Ovary (tissue), 10 donors: ENCODE results near the gene VAMP4. TPM values are rescaled to one million over a fixed set of nuclear protein-coding genes. Genes with fewer than 3 reads are reported as not detected.

ENCODE experiments used
- DNase-seq, 5 donors: peaks; one replicate each; pipeline ENCODE4 v3.0.0-alpha.2; 2019 to 2020
- H3K27ac ChIP-seq, 2 donors: fragments of 200-600 bp; one replicate each; pipeline versions ENCODE4 v1.5.1 to v1.8.0; 2019 to 2022
- H3K27me3 ChIP-seq: fragments of 200-600 bp; one replicate; pipeline ENCODE4 v1.8.0; 2022
- H3K36me3 ChIP-seq: fragments of 200-600 bp; sonication (generic); one replicate; pipeline ENCODE4 v1.5.1; 2019
- H3K4me1 ChIP-seq: one replicate; pipeline ENCODE4 v1.8.1; 2013; ENCODE audit warnings: mild to moderate bottlenecking, moderate library complexity; ENCODE audit not compliant: insufficient read depth
- H3K4me3 ChIP-seq: fragments of 200-600 bp; sonication (generic); one replicate; pipeline ENCODE4 v1.5.1; 2017
- H3K9me3 ChIP-seq, 2 donors: fragments of 200-600 bp in 1 of 2; sonication (generic) in 1 of 2; one replicate each; pipeline versions ENCODE4 v1.5.1 to v1.8.1; 2013 to 2019; ENCODE audit warnings: mild to moderate bottlenecking in 1 of 2, moderate library complexity in 1 of 2
- EP300 ChIP-seq: sonication (generic); formaldehyde crosslinking; IDR thresholded peaks from one replicate; pipeline ENCODE4 v1.6.1; 2017; ENCODE audit warnings: antibody characterized with exemption
- POLR2A ChIP-seq: fragments of 450-650 bp; IDR thresholded peaks from one replicate; pipeline ENCODE4 v1.6.1; 2017; ENCODE audit warnings: antibody characterized with exemption, mild to moderate bottlenecking, moderate library complexity
- WGBS, 3 donors: extraction: QIAGEN DNeasy Blood & Tissue Kit in 1 of 3; methylation state at CpG; one replicate each; pipeline versions ENCODE4 v1.1.5 to v1.1.7; 2013 to 2017; 5-methylcytosine and 5-hydroxymethylcytosine counted together
- intact Hi-C, 4 donors: fragments of 100-400 bp; cut with DNase I; formaldehyde crosslinking; loops; one replicate each; pipeline versions ENCODE4 v1.11.0 to v1.15.1; 2022 to 2023
- long read RNA-seq, 3 donors: library from polyadenylated mRNA in 2 of 3; unstranded in 2 of 3; transcript quantifications; one replicate each; pipeline ENCODE4 v2.0.0 and lab custom pipeline, GENCODE V29; 2021 to 2026
- polyA plus RNA-seq, 2 donors: library from polyadenylated mRNA; stranded (reverse); fragments of 200-250 nt in 1 of 2; fragments of 350-450 nt in 1 of 2; fragmentation: Illumina TruSeq in 1 of 2; extraction: RNeasy Lipid Tissue Mini Kit (QIAGEN cat#74804) in 1 of 2; gene quantifications; one replicate each; pipeline ENCODE4 v1.2.3, GENCODE V29; 2013 to 2014
- total RNA-seq, 7 donors: library from RNA; depleted of rRNA in 2 of 7; stranded (reverse); fragments of >200 nt in 2 of 7; fragmentation: NEBNext Ultra II Directional in 3 of 7; extraction: Animal tissue kit (Norgen Biotek cat#: 25700) in 3 of 7; gene quantifications; one replicate each; pipeline versions ENCODE4 v1.1.0 to v1.2.4, GENCODE V29; 2016 to 2023
- TF ChIP-seq, protein P1 (sequence below), 3 donors: fragments of 450-650 bp in 2 of 3; fragments of 200-600 bp in 1 of 3; IDR thresholded peaks; one replicate each; pipeline versions ENCODE4 v1.5.1 to v1.8.0; 2016 to 2022; ENCODE audit warnings: antibody characterized with exemption in 3 of 3, mild to moderate bottlenecking in 1 of 3
- donor health status: DM: no; HTN: no; CAD: no; lungs with moderate emphysema.
- donor health status: DM: no; HTN: no; CAD: no.
- donor health status: Bipolar disorder and iron deficiency.
- donor health status: DM: yes; HTN: yes; CAD: no.
- donor health status: DM: no; HTN: no; CAD: no.
- donor health status: DM: yes; HTN: yes; CAD: no.

The VAMP4 gene, protein sequence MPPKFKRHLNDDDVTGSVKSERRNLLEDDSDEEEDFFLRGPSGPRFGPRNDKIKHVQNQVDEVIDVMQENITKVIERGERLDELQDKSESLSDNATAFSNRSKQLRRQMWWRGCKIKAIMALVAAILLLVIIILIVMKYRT
- total RNA-seq, result 10 to 100 TPM in 6 of 7 donors, 1 to 10 TPM in 1; 6.7 to 14.1 (median 12.3) TPM
- polyA plus RNA-seq, result 10 to 100 TPM in 1 of 2 donors, 1 to 10 TPM in 1; 6.9 to 12.5 TPM
- long read RNA-seq, donor 1, full-length matches to known transcripts, result 6 of 8 reads
- long read RNA-seq, donor 1, partial matches to known transcripts, result 1 of 8 reads
- long read RNA-seq, donor 1, other reads (novel, unspliced or antisense), result 1 of 8 reads
- long read RNA-seq, donor 2, full-length matches to known transcripts, result 7 of 7 reads
- long read RNA-seq, donor 2, partial matches to known transcripts, result 0 of 7 reads
- long read RNA-seq, donor 2, other reads (novel, unspliced or antisense), result 0 of 7 reads
- long read RNA-seq, donor 3, full-length matches to known transcripts, result 22 of 24 reads
- long read RNA-seq, donor 3, partial matches to known transcripts, result 0 of 24 reads
- long read RNA-seq, donor 3, other reads (novel, unspliced or antisense), result 2 of 24 reads

DNA sequence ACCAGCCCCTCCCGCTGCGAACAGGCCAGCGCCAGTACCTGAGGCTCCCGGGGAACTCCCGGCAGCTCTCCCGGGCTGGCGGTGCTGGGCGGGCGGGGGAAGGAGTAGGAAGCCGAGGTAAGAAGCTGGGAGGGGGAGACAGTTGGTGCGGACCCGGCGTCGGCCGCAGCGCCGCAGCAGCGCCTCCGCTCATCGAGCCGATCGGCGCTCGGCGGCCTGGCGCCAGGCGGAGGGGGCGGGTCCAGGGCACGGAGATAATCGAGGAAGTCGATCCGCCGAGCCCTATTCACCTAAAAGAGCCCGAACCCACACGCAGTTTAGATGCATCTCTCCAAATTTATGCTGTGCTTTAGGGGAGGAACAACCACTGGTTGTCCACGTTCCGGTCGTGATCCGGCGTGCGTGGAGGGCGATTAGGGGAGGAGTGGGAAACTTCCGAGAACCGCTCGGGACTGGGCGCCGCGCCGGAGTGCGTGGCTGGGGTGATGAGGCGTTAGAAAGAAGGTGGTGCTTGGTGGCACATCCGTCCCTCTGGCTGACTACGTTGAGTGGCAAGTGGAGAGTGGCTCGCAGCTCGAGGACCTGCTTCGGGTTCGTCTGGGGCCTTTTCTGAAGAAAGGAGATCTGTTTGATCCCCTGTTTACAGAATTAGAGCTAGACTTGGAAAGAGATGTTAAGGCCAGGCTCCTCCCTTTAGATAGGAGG is at the start of gene VAMP4:
Gene VAMP4 (minus strand): TSS at position 194 of the 705 bp plus-strand sequence. CDS start 3,651 bp downstream, outside the sequence.
- Histone ChIP-seq H3K4me3 (peak within 1 kb of the TSS; percentile 77), H3K9me3 (no peaks in the 10 kb centered on the region), H3K27ac (peak within 1 kb of the TSS; percentile 71 to 88), H3K4me1 (peaks cover 5% of the 10 kb centered on the region), H3K27me3 (no peaks in the 10 kb centered on the region), H3K36me3 (no peaks in the 10 kb centered on the region)
- 0 to 1% (median 0%) methylated on average over 56 to 57 of the region's 57 CpGs for WGBS, 3 donors
- TF ChIP-seq EP300 (no peak), POLR2A (peak; percentile 97)
- TF ChIP-seq, protein P1, sequence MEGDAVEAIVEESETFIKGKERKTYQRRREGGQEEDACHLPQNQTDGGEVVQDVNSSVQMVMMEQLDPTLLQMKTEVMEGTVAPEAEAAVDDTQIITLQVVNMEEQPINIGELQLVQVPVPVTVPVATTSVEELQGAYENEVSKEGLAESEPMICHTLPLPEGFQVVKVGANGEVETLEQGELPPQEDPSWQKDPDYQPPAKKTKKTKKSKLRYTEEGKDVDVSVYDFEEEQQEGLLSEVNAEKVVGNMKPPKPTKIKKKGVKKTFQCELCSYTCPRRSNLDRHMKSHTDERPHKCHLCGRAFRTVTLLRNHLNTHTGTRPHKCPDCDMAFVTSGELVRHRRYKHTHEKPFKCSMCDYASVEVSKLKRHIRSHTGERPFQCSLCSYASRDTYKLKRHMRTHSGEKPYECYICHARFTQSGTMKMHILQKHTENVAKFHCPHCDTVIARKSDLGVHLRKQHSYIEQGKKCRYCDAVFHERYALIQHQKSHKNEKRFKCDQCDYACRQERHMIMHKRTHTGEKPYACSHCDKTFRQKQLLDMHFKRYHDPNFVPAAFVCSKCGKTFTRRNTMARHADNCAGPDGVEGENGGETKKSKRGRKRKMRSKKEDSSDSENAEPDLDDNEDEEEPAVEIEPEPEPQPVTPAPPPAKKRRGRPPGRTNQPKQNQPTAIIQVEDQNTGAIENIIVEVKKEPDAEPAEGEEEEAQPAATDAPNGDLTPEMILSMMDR (IDR thresholded peaks at IDR 0.05), result peak in 1 of 3 donors; percentile 10
- peak; percentile 89 to 93 (median 92) for DNase-seq
- intact Hi-C loops, result loop anchor here in 2 of 4 donors (2.0 to 5.0 kb wide), 2 partner anchors 39 to 40 kb away; partner anchors contain the start of gene METTL13 (in 2 of the 2)

DNA sequence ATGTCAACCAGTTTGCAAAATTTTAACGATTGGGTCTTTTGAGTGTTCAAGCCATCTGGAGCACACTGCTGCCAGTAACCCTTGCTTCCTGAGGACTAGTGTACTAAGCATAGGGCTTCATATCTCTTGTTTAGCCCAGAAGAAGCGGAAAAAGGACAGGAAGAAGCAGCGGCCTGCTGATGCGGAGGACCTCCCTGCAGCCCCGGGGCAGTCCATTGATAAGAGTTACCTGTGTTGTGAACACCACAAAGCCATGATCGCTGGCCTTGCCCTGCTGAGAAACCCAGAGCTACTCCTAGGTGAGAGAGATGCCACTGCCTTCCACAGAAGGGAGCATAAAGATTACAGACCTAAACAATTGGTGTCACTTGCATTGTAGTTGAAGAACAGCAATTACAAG is 48.5 kb upstream of the VAMP4 start:
- H3K27me3 ChIP-seq, result no peaks in the 10 kb centered on the region
- H3K4me3 ChIP-seq, result no peak overlapping the region
- H3K4me1 ChIP-seq, result no peaks in the 10 kb centered on the region
- 85 to 90% (median 88%) methylated on average over 6 of the region's 6 CpGs for WGBS, 3 donors
- TF ChIP-seq POLR2A (no peak), EP300 (no peak)
- TF ChIP-seq, protein P1 (IDR thresholded peaks at IDR 0.05), result no peak
- intact Hi-C loops, result no loop called here
- H3K9me3 ChIP-seq, result no peaks in the 10 kb centered on the region
- H3K27ac ChIP-seq, result no peak overlapping the region
- no peak for DNase-seq
- H3K36me3 ChIP-seq, result no peaks in the 10 kb centered on the region

DNA sequence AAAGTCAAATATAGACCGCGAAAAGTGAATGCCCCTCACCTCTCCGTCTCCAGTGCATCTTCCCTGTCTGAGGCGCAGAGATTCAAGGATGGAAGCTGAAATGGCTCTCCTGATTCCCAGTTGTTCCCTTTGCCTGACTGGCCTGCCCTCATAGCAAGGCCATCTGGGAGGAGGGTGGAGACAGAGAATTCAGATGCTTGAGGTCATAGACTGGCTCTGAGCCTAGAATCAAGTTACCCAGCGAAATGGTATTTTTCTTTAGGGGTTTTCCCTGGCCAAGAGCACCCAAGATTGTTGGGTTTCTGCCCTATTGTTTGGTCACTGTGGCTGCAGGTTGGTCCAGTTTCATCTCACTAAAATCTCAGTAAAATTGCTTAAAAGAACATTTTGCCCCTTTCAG is 46.8 kb upstream of the VAMP4 start:
- Histone ChIP-seq H3K27ac (no peak overlapping the region), H3K4me1 (peaks cover 4% of the 10 kb centered on the region), H3K4me3 (no peak overlapping the region), H3K27me3 (no peaks in the 10 kb centered on the region), H3K9me3 (no peaks in the 10 kb centered on the region), H3K36me3 (no peaks in the 10 kb centered on the region)
- WGBS, 3 donors, result 82 to 88% (median 87%) methylated on average over 5 of the region's 5 CpGs
- TF ChIP-seq, protein P1 (IDR thresholded peaks at IDR 0.05), result no peak
- TF ChIP-seq POLR2A, result no peak
- TF ChIP-seq EP300, result no peak
- intact Hi-C loops, result no loop called here
- DNase-seq, result no peak

DNA sequence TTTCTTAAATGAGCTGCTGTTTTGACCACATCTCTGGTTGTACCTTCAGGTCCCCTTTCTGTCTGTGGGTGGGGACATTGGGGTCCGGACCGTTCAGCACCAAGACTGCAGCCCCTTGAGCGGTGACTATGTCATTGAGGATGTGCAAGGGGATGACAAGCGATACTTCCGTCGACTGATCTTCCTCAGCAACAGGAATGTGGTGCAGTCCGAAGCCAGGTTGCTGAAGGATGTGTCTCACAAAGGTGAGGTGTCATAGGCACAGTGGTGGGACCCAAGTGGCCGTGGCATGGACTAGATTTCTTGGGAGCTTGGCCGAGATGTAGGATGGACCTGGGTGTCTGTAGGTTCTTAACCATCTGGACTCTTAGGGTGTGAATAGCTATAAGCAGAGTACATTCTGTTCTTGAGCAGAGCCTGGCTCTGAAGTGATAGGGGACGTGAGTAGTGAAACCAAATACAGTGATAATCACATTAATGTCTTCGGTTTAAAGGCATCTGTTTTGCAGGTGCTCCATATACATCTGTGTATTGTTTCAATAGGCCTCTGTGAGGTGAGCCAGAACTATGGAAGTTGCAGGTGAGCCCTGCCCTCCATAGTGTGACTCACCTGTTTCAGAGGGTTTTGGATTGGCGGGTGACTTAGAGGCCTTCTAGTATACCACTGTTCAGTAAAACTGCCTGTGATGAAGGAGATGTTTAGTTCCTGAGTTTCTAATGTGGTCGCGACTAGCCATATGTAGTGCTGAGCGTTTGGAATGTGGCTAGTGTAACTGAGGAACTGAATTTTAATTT is 46.0 kb upstream of the VAMP4 start:
- 92 to 96% (median 93%) methylated on average over 15 of the region's 15 CpGs for WGBS, 3 donors
- H3K36me3 ChIP-seq, result no peaks in the 10 kb centered on the region

More for the DNA sequence above, 46.0 kb upstream of the VAMP4 start:
- no peak for DNase-seq
- H3K27ac ChIP-seq, result no peak overlapping the region
- peaks cover 4% of the 10 kb centered on the region for H3K4me1 ChIP-seq
- intact Hi-C loops, result no loop called here
- H3K9me3 ChIP-seq, result no peaks in the 10 kb centered on the region
- no peak for TF ChIP-seq POLR2A
- no peak for TF ChIP-seq EP300
- TF ChIP-seq, protein P1 (IDR thresholded peaks at IDR 0.05), result no peak
- no peak overlapping the region for H3K4me3 ChIP-seq
- no peaks in the 10 kb centered on the region for H3K27me3 ChIP-seq
